Adipose tissue (tissue), 3 donors: Measurements from ENCODE around the gene SSBP1. TPM values are rescaled to one million over a fixed set of nuclear protein-coding genes. Genes with fewer than 3 reads are reported as not detected.
"Not testable (repeated sequence)": the region's sequence is repeated elsewhere in the genome, so short reads cannot be mapped to it uniquely, and the experiment has no call there.

ENCODE experiments used
- H3K27ac ChIP-seq: one replicate; pipeline ENCODE4 v1.5.1; 2013; ENCODE audit warnings: low read depth, low read length
- WGBS, 3 donors: extraction: QIAGEN DNeasy Blood & Tissue Kit; methylation state at CpG; one replicate each; pipeline ENCODE4 v1.1.7; 2013; 5-methylcytosine and 5-hydroxymethylcytosine counted together
- polyA plus RNA-seq, 3 donors: library from polyadenylated mRNA; stranded (reverse); fragments of 200-250 nt; gene quantifications; one replicate each; pipeline ENCODE4 v1.2.3, GENCODE V29; 2013
- donor health status: healthy with polysubstance abuse.
- donor health status: Bipolar disorder and iron deficiency.
- donor health status: healthy.

SSBP1 gene, protein sequence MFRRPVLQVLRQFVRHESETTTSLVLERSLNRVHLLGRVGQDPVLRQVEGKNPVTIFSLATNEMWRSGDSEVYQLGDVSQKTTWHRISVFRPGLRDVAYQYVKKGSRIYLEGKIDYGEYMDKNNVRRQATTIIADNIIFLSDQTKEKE
- 100 to 1,000 TPM in 2 of 3 donors, 10 to 100 TPM in 1; 78.6 to 169 (median 150) TPM for polyA plus RNA-seq

DNA sequence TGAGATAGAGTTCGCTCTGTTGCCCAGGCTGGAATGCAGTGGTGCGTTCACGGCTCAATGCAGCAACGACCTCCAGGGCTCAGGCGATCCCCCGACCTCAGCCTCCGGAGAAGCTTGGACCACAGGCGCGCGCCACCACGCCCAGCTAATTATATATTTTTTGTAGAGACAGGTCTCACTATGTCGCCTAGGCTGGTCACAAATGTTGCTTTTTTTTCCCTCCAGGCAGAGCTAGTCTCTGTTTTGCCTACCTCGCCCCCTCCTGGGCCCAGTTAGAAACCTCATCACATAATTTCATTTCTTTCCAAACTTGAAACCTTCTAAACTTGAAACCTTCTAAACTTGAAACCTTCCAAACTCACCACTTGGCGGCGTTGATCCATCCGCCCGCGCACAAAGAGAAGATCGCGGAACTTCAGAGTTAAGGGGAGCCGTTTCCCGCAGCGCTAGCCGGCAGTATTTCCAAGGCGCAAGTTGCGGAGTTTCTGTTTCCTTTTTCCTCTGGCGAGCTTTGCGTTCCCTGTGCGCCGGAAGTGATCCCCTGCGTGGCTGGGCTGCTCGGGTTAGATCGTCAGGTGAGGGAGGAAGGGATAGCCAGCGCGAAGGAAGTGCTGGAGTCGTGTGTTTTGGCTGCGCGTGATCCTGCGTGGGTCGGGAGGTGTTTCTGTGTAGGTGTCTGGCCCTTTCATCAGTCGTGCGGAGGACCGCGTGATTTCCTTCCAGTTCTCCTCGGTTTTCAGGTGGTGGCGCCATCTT is at the start of gene SSBP1:
TSS of gene SSBP1 (plus strand) at position 523 of the 756 bp plus-strand sequence. CDS start 809 bp downstream, outside the sequence.
- no peak within 1 kb of the TSS for H3K27ac ChIP-seq
- 1 to 2% (median 2%) methylated on average over 46 of the region's 46 CpGs for WGBS, 3 donors

DNA sequence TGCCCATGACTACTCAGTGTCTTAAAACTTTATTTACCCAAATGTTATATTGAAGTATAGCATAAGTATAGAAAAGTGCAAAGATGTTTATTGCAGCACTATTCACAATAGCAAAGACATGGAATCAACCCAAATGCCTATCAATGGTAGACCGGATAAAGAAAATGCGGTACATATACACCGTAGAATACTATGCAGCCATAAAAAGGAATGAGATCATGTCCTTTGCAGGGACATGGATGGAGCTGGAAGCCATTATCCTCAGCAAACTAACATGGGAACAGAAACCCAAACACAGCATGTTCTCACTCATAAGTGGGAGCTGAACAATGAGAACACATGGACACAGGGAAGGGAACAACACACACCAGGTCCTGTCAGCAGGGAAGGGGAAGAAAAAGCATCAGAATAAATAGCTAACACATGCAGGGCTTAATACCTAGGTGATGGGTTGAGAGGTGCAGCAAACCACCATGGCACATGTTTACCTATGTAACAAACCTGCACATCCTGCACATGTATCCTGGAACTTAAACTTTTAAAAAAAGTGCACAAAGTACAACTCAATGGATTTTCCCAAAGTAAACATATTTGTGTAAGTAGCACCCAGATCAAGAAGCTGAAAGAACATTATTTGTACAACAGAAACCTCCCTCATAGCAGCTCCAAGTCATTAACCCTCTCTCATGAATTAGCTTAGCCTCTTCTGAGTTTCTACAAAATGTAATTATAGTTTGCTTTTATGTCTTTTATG is 48.9 kb upstream of the SSBP1 start:
- not testable (repeated sequence) for H3K27ac ChIP-seq
- WGBS, 3 donors = 95 to 100% (median 98%) methylated on average over 3 of the region's 3 CpGs

DNA sequence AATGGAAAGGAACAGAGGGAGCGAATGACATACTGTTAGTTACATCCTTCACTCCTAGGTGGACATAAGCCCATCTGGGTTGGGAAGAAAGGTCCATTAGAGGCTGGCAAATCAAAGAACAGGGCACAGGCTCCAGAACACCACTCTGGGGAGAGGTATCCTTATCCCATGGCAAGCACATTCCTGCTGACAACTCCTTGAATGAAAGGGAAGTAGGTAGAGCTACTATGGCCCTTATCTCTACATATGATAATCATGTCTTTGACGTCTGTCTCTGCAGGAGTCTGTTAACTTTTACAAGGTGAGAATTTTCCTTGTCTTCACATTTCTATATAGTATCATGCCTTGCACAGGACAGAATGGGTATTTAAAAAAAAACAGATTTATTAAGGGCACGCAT is 46.6 kb upstream of the SSBP1 start:
- no peak overlapping the region for H3K27ac ChIP-seq
- 79 to 89% (median 88%) methylated on average over 3 of the region's 3 CpGs for WGBS, 3 donors

DNA sequence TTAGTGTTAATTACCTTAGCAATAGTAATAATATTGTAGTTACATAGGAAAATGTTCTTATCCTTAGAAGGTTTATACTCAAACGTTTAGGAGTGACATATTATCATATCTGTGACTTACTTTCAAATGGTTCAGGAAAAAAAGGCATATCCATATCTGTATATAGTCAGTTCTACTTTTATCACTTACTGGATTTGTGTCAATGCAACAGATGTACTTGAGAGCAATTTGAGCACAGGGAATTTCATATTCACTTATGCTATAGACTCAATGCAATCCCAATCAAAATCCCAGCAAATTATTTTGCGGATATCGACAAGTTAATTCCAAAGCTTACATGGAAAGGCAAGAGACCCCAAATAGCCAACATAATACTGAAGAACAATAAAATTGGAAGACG is 46.2 kb upstream of the SSBP1 start:
- WGBS, 3 donors = 80 to 92% (median 87%) methylated on average over 4 of the region's 4 CpGs
- H3K27ac ChIP-seq = no peak overlapping the region

DNA sequence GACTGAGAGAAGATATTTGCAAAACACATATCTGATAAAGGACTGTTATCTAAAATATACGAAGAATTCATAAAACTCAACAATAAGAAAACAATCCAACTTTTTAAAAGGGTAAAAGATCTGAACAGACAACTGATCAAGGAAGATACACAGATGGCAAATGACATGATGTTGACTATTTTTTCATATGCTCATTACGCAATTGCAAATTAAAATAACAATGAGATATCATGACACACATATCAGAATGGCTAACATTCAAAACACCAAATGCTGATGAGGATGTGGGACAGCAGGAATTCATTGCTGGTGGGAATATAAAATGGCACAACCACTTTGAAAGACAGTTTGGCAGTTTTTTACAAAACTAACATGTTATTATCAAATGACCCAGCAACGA is 45.1 kb upstream of the SSBP1 start:
- WGBS, 3 donors = 63 to 97% (median 95%) methylated on average over 3 of the region's 3 CpGs
- H3K27ac ChIP-seq = no peak overlapping the region

DNA sequence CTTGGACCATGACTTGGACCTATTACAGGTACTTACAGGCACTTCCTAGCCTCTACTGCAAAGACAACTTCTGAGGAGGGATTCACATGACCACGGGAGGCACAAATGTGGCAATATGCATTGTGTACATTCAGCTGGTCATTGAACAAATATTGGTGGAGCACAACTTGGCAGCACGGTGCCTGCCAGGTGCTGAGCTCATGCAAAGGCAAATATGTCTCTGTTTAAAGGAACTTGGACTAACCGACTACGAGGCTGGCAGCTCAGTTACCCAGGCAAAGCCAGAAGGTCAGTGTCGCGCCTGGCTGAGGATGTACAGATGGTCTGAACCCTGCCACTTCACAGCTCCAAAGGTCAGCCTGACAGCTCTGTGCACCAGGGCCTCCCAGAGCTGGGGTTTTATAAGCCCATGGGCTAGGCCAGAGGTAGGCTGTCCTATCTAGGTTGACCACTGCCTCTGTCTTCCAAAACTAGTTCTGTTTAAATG is 42.3 kb upstream of the SSBP1 start:
- no peak overlapping the region for H3K27ac ChIP-seq
- 30 to 88% (median 86%) methylated on average over 6 of the region's 6 CpGs for WGBS, 3 donors

DNA sequence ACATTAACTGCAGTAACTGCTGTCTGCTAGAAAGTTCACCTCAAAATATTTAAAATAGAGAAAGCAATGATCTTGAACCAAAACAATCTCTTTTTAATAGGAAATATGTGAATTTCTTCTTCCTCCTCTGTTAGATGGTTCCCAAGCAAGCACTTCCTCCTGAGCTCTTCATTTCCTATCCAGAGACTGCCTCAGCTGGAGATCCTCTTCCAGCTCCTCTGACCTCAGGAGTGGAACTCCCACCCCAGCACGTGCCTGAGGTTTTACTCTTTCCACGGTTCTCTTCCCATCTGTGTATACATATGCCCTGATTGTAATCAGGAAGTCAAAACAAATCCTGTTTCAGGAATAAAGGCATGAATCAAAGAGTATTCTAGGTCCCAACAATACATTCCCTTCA is 41.8 kb upstream of the SSBP1 start:
- 20 to 33% (median 21%) methylated on average over 2 of the region's 2 CpGs for WGBS, 3 donors

DNA sequence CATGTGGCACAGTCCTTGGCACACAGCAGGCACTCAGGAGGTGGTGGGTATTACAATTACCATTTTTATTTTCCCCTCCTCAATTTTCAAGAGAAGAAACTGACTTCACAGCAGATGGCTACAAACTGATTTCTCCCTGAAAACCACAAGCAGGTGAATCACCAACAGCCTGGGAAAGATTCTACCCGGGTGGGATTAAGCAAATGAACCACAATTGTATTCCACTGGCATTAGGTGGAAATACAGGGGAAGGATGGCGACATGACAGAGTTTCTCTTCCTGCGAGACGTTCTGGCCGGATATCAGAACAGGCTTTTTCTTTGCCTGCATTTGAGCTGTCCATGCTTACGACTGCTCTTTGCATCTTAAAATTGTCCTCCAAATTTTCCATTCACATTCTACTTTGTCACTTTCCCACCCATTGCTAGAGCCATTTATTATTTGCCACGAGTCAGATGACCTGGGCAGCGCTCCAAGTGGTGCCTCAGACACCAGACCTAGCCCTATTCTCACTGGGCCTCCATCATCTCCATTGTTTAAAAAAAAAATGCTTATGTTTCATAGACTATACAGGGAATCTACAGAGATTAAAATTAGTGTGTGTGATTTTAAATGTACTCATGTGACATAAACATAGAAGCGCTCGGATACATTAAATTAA is 40.8 kb upstream of the SSBP1 start:
- WGBS, 3 donors = 65 to 73% (median 71%) methylated on average over 10 of the region's 10 CpGs
- H3K27ac ChIP-seq = no peak overlapping the region

More for the DNA sequence above, 41.8 kb upstream of the SSBP1 start:
- no peak overlapping the region for H3K27ac ChIP-seq

DNA sequence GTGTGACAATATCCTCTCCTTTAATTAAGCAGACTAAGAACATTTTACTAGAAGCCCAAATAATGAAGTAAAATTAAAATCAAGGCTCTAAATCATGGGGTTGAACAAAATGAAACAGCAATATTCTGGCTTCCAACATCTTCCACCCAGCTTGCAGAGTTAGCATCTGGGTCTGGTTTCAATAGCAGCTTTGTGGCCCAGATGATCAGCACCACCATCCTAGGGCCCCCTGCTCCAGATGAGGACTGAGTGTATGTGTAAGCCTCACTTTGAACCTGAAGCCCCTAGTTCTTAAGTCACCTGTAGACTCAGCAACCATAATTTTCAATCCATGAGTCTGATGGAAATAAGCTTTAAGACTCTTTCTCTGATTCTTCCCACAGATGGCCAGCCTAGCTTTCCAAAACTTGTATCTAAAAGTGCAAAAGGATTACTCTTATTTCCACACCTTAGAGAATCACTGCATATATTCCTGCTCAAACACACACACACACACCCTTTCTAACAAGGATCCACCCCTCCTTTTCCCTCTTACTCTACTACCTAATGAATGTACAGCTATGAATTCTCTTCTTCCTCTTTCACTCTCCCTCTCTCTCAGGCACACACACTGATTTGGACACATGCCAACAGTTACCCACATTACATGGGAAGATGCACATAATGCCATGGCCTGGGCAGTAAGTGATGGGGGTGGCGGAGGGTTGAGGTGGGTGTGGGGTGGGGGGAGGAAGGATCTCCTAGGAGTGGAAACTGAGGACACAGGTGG is 39.7 kb upstream of the SSBP1 start:
- no peak overlapping the region for H3K27ac ChIP-seq

DNA sequence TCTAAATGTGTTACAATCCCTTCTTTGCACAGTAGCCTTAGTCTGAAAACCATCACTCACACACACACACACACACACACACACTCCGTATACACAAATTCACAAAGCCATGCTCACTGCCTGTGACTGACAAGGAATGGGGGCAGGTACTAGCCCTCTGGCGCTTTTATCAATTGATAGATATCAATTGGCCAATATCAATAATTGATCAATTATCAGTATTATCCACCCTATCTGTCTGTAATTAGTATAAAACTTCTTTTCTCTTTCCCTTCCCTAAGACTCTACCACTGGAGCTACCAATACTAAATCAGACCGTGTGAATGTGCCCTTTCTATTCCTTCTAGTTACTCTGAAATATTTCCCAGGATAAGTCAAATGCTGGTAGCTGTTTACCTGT is 38.3 kb upstream of the SSBP1 start:
- 52 to 84% (median 84%) methylated on average over 3 of the region's 3 CpGs for whole genome bisulfite sequencing, 3 donors
- H3K27ac ChIP-seq = no peak overlapping the region

More for the DNA sequence above, 39.7 kb upstream of the SSBP1 start:
- WGBS, 3 donors = 62 to 100% (median 70%) methylated on average over 1 of the region's 1 CpG

DNA sequence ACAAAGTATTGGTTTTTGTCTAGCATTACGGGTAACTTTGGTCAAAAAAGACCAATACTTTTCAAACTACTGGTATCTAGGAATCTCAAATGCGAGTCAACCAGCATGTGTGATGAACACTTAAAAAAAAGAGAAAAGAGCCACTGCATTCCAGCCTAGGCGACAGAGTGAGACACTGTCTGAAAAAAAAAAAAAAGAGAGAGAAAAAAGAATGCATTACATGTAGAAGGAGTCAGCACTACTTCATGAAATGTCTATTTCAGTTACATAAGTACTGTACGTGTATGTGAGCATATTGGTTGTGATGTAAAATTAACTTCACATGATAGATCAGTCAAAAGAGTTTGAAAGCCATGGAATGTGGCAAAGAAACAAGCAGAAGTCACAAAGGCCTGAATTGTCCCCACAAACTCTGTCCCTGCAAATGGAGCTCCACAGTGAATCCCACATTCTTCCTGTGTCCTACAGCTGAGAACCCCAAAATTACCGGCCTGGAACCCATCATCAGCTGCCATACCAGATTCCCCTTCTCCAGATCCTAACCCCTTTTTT is 37.8 kb upstream of the SSBP1 start:
- WGBS, 3 donors = 56 to 70% (median 70%) methylated on average over 5 of the region's 5 CpGs
- H3K27ac ChIP-seq = no peak overlapping the region

DNA sequence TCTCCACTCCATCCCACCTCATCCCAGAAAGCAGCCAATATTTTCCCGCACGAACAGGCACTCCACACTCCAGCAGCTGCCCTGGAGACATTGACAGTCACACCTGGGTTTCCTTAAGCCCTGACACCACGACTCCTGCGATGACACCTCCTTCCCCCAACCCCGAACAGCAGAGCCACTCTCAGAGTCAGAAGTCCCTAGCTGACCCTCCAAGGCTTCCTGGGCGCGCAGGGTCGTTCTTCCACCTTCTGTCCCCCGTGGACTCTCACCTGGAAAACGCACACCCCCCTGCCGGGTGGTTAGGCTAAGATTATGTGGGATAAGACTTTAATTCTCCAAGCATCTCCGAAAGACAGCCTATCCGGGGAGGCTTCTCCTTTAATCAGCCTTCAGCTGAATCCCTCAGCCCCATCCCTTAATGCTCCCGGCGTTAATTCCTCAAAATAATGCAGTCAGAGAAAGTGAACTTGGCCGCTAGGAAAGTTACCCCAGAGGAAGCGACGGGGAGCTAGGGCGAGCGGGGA is 37.2 kb upstream of the SSBP1 start:
- WGBS, 3 donors = 14 to 16% (median 16%) methylated on average over 16 to 20 of the region's 20 CpGs
- no peak overlapping the region for H3K27ac ChIP-seq

DNA sequence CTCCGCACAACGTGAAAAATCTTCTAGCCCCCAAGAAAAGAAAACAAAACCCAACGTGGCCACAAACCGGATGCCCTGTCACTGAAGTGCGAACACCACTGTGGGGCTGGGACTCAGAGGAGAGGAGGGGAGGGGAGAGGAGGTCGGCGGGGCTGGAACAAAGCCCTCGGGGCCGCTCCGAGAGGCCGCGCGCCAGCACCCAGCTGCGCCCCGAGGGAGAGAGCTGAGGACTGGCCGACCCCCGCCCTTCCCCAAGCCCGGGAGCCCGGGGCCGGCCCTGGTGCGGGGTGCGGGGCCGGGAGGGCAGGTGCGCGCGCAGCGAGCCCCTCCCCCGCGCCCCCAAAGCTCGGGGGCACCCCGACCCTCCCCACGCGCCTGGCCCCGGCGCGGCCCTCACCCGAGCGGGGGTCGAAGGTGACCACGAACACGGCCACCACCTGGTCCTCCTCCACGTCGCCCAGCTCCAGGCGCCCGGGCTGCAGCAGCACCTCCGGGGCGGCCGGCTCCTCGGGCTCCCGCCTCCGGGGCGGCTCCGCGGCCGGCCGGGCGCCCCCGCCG is 36.6 kb upstream of the SSBP1 start:
- WGBS, 3 donors = 1% methylated on average over 43 to 59 of the region's 59 CpGs
- no peak overlapping the region for H3K27ac ChIP-seq

DNA sequence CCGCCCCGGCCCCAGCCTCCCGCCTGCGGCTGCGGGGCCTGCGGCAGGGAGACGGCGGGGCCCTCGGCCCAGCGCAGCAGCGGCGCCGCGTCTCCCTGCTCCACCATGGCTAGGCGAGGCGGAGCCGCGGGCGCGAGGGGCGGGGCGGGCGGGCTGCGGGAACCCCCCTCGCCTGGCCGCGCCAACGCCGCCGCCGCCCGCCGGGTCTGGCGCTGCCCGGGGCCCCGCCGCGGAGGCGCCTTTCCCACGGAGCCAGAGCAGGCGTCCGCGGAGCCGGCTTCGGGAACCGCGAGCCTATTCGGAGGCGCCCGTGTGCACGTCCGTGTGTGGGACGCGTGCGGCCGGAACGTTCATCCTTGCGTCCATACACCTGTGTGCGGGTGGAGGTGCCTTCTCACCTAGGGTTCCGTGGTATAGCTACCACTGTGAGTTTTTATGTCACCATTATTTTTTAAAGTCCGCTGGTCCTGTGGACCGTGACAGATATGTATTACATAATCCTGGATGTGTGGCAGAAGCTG is 36.1 kb upstream of the SSBP1 start, which contains the start of gene DENND11:
TSS of gene DENND11 (minus strand) at position 120 of the 521 bp plus-strand sequence. CDS start at position 107, 13 bp downstream.
- 0 to 1% (median 0%) methylated on average over 52 to 62 of the region's 62 CpGs for WGBS, 3 donors

DNA sequence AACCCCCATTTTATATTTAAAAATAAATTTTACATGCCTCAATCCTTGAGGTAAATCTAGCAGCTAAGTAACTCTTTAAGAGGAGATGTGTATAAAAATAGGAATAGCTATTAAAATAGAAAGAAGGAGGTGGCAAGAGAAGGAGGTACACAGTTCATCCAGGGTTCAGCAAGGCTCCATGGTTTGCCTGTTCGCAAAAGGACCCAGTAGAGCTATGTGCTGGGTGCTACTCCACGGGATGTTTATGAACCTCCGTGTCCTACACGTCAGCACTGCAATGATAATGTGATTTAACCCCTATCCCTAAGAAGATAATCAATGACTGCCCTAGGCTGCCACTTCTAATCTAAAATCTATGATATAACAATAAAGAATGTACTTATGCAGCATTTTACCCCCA is 35.3 kb upstream of the SSBP1 start:
- H3K27ac ChIP-seq = no peak overlapping the region
- WGBS, 3 donors = 52 to 77% (median 60%) methylated on average over 4 of the region's 4 CpGs

More for the DNA sequence above, 36.1 kb upstream of the SSBP1 start, which contains the start of gene DENND11:
- H3K27ac ChIP-seq = no peak within 1 kb of the TSS

DNA sequence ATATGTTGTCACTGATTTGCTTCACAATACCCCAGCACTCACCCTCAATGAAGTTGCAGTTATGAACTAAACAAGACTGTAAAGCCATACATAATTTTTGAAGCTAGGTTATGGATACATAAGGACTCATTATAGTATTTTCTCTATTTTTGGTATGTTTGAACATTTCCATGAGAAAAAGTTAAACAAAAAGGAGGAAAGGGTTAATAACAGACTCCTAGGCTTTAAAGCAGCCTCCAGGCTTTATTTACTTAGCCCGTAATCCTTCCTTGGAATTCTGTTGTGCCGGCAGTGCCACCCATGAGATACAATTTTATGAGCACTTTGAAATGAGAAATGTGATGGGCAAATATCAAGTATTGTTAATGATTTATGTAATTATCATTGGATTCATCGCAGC is 34.0 kb upstream of the SSBP1 start:
- 38 to 89% (median 77%) methylated on average over 3 of the region's 3 CpGs for WGBS, 3 donors
- no peak overlapping the region for H3K27ac ChIP-seq

DNA sequence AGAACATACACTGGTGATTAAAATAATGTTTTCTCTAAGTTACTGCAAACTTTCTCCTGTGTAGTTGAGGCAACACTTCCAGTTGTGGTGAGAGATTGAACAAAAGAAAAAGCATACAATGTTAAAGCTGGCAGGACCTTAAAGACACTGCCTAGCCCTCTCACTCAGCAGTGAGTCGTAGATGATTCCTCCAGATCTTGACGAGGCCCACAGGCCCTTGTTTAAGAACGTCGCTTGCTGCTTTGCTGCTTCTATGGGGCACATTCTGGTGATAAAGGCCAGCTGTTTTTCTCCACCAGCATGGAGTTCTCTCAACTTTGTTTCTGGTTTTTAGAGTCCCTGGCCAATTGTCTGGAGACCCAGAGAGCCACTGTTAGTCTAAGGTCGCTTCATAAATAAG is 33.4 kb upstream of the SSBP1 start:
- no peak overlapping the region for H3K27ac ChIP-seq

More for the DNA sequence above, 33.4 kb upstream of the SSBP1 start:
- WGBS, 3 donors = 88 to 93% (median 88%) methylated on average over 5 of the region's 5 CpGs
